NCI-H345 (cell line): Measurements from ENCODE around the gene CCT8L2.
"Not testable (repeated sequence)": the region's sequence is repeated elsewhere in the genome, so short reads cannot be mapped to it uniquely, and the experiment has no call there.

Experiments
- DNase-seq: peaks from one replicate; lab custom pipeline; 2025; lab: John Stamatoyannopoulos, UW

CCT8L2 gene, protein sequence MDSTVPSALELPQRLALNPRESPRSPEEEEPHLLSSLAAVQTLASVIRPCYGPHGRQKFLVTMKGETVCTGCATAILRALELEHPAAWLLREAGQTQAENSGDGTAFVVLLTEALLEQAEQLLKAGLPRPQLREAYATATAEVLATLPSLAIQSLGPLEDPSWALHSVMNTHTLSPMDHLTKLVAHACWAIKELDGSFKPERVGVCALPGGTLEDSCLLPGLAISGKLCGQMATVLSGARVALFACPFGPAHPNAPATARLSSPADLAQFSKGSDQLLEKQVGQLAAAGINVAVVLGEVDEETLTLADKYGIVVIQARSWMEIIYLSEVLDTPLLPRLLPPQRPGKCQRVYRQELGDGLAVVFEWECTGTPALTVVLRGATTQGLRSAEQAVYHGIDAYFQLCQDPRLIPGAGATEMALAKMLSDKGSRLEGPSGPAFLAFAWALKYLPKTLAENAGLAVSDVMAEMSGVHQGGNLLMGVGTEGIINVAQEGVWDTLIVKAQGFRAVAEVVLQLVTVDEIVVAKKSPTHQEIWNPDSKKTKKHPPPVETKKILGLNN

DNA sequence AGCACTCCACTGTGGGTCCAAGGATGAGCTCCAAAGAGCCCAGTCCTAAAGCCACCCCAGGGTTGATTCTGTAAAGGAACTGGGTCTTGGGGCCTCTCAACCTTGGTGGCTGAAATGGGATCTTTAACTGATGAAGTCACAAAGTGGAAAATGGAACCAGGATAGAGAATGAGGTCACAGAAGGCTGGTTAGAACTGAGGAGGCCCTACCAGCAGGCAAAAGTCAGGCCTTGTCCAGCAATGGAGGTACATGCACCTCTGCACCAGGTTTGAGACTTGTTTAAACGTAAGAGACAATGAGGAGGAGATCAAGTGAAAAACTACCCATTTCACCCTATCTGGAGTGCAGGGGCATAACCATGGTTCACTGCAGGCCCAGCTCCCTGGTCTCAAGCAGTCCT lies at the start of gene CCT8L2:
Gene CCT8L2, minus strand, starts transcription at position 101 of the 400 bp plus-strand sequence. CDS start 260 bp downstream, outside the sequence.
- DNase-seq = not testable (repeated sequence)

DNA sequence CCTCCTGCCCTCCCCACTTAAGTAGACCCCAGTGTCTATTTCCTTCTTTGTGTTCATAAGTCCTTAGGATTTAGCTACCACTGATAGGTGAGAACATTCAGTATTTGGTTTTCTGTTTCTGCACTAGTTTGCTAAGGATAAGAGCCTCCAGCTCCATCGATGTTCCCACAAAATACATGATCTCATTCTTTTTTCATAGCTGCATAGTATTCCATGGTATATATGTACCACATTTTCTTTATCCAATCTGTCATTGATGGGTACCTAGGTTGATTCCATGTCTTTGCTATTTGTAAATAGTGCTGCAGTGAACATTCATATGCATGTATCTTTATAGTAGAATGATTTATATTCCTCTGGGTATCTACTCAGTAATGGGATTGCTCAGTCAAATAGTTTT lies 42.8 kb upstream of the CCT8L2 start:
- not testable (repeated sequence) for DNase-seq

DNA sequence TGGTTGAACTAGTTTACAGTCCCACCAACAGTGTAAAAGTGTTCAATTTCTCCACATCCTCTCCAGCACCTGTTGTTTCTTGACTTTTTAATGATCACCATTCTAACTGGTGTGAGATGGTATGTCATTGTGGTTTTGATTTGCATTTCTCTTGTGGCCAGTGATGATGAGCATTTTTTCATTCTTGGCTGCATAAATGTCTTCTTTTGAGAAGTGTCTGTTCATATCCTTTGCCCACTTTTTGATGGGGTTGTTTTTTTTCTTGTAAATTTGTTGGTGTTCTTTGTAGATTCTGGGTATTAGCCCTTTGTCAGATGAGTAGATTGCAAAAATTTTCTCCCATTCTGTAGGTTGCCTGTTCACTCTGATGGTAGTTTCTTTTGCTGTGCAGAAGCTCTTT lies 41.5 kb upstream of the CCT8L2 start:
- not testable (repeated sequence) for DNase-seq

DNA sequence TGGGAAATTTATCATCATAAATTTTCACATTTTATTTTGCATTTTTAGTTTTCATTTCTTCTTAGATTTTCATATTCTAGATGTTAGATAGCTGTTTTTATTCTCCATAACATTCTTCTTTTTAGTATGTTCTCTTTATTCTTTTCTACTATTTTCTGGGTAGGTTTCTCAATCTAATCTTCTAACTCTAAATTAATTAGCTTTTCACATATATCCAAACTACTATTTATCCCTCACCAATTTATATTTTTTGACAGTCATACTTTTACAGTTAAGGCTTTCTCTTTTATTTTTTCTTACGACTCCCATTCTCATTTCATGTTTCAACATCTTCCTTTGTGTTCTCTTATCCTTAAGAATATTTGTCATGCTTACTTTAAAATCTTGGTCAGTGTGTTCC lies 35.9 kb upstream of the CCT8L2 start:
- DNase-seq = not testable (repeated sequence)

DNA sequence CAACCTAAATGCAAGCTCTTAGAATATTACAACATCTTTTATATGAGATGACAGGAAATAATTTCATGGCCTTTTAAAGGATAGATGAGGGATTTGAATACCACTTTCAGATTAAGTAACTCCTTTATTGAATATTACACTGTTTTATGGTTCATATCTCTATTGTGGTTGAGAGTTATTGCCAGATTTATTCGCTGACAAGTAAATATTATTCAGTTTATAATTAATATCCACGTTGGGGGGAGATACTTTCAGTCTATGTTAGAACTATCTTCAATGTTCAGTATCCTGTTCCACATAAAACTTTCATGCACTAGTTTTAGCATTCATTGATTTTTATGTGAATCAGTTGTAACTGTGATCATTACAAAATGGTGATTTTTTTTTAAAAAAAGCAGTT lies 32.4 kb upstream of the CCT8L2 start:
- DNase-seq = not testable (repeated sequence)

DNA sequence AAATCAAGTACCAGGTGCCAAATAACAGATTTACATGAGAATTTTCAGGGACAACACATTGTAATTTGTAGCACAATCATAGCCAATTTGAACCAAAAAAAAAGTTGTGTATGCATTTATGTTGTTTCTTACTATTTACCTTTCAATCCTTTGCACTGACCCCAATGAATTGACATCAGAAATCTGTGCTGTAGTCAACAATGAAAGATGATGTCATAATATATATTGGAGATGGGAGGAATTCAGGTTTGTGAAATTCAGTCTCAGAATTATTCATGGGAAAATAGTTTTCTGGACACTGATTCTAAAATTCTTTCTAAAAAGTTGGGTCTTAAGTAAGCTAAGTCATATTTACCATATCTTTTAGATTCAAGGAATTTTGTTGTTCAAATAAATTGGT lies 31.0 kb upstream of the CCT8L2 start:
- DNase-seq = not testable (repeated sequence)

DNA sequence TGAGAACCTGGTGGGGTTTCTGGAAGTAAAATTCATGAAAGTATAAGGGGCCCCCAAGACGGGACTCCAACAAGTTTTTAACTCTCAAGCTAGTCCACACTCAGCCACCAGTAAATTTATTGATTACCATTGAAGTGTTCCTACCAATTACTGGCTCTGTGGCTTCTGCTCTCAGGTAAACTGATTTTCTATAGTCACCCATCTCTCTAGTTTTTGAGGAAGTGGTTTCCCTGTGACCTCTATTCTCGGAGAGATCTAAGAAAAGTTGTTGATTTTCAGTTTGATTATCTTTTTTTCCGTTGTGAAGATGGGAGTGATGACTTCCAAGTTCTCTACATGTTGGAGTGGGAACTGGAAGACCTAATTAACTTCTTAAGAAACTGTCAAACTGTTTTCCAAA lies 24.9 kb upstream of the CCT8L2 start:
- DNase-seq = not testable (repeated sequence)

DNA sequence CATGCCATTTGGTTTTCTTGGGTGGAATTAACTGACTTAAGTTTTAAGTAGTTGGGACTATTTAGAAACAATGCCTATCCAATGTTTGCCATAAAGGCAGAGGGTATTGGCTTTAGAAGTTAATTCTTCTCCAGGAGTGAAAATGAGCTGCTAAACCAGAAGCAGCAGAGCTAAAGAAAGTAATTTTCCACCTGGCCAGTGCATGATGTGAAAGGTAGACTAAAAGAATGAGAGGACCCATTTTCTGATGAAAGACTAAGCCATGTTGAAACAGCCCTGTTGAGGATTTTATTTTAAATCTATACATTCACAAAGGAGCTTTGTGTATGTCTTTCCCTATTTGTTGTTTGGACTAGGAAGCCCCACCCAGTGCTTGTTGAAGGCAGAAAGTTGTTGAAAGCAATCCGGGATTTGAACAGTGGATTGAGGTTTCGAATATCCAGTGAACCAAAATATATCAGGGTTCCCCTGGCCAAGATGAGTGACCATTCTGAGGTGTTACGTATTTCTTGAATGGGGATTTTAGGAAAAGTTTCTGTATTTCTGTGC lies 23.9 kb upstream of the CCT8L2 start:
- not testable (repeated sequence) for DNase-seq

DNA sequence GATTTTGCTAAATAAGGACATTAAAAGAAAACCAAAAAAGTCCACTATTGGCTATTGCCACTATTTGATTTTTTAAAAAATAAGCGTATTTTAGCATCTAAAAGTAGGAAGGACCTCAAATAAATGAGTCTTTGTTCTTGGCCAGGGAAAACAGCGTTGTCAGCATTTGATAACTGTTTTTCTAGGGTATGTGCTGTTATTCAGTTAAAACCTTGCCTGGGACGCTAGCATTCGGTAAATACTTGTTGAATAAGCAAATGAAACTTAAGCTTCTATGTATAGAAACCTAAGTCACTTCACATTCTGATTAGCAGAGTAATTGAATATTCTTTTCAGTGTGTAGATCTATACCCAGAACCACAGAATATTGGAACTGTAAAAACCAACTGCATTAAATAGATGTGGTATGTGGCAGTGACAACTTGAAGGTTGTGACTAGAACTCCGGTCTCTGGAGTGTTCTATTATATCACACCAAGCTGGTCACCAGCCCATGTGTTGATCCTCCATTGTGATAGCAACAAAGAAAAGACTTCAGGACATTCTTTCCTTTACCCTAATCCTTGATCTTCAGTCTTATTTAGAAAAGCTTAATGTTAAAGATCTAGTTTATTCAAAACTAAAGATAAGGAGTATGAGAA lies 23.1 kb upstream of the CCT8L2 start:
- not testable (repeated sequence) for DNase-seq

DNA sequence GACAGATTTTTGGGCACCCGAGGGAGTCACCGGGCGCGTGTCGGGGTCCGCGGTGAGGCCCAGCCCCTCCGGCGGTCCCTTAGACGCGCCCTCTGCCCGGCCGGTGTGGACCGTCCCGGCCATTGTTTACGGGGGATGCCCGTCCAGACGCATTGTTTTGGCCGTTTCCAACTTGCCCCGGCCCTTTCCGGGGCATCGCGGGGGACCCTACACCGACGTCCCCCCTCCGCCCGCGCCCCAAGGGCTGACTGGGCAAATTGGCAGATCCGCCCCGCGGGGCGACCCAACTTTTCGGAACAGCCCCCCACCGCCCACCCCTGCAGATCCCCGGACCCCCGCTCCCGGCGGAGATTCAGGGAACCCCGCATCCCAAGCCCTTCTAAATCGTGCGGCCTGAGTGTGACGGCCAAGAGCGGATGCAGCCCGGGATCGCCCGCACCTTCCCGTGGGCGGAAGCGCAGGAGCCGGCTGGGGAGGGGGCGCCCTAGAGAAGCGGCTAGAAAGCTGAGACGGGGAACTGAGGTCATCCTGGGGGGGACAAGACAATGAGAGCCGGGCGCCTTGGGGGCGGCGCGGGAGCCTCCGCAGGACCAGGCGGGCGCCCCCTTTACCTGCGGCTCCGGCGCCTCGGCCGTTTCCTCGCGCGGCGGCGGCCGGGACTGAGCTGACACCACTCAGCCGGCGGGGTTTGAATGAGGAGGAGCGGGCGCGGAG lies 17.1 kb upstream of the CCT8L2 start:
- DNase-seq = no peak

DNA sequence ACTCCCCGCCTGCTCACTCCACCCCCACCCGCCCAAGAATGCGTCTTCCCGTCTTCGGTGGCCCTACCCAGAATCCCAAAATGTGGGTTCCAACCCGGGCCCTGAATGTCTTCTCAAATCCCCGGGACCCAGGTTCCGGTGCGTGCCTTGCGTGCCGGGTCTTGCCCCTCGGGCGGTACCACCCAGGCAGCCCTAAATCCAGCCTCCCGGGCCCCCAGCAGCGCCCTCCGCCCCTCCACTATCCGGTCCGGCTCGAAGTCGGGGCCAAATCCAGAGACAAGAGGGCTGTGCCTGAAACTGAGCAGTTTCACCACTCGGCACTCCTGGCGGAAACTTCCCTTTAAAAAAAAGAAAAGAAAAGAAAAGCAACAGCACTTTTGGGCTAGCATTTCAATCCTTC lies 16.3 kb upstream of the CCT8L2 start:
- no peak for DNase-seq

DNA sequence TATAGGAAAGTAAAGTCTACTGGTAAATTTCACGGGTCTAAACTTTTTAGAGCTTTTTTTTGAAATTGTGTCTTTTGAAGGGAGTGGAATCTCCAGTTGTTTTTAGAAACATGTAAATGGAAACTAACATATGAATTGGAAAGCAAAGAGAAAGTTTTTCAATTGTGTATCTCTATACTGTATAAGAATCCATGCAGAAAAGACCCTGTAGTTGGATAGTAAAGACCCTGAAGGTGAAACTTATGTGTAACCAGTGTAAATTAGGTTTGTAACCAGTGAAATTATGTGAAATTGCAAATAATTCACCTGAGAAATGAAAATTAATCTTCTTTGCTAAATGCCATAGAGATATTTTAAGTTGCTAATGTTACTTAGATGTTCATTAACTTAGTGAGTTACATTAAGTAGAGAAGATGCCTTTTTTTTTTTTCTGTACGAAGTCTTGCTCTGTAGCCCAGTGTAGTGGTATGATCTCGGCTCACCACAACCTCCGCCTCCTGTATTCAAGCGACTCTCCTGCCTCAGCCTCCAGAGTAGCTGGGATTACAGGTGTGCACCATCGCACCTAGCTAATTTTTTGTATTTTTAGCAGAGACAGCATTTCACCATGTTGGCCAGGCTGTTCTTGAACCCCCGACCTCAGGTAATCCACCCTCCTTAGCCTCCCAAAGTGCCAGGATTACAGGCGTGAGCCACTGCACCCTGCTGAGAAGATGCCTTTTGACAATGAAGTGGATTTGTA lies 11.8 kb upstream of the CCT8L2 start:
- DNase-seq = not testable (repeated sequence)

DNA sequence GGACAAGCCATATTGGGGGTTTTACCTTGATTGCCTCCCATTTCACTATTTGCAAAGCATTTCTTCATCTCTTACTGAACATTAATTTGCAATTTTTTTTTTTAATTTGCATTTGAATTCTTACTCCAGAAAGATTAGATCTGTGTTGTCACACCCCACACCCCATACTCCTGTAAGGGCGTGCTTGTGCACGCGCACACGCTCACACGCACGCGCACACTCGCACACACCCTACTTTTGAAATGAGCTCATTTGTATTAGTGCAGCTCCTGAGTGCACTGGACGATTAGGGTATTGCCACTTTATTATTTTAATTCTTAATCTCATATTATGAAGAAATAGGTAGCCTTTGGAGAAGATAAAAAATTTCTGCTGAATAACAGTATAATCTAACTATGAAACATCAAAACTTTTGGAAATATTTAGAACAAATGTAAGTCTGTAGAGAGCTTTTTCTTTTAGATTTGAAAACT lies 11.2 kb upstream of the CCT8L2 start:
- not testable (repeated sequence) for DNase-seq

DNA sequence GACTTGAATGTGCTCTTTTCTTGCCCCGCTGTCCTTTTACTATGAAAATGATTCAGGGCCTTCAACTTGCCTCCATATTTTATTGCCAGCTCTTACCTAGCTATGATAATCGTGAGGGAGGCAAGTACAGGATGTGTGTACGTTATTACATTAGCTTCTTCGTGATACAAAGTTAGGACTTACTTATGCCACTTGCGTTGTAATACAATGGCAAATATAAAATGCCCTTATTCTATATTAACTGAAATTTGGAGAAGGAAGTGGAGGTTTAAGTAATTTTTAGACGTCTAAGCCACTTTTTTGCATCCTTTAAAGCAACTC lies 10.8 kb upstream of the CCT8L2 start:
- no peak for DNase-seq

DNA sequence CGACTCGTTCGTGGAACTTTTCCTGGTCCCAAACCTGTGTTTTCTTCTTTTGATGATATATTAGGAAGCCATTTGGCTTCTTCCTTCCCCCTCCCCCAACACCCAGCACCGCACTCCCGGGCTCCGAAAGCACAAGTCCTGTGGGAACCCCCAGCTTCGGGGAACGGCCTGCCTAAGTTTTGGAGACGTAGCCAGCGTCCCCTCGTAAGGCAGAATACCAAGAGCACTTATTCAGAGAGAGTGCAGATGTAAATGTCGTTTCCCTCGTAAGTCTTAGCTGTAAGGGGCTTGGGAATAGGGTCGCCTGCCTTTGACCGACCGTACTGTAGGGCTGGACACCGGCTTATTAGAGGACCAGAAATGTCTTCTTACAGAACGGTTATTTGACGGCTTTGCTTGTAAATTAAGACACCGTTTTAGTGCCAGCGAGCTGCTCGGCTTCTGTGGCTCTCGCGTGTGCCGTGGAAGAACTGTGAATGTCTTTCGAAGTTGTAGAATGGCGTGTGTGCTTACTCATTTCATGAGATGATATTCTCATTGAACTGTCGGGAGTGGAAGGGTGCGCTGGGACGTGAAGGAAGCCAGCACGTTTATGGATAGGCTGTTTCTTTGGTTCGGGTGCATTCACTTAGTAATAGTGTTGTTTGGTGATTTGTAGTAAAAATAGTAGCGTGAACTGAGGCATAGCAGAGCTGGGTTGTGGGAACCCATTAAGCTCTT lies 10.3 kb upstream of the CCT8L2 start:
- DNase-seq = not testable (repeated sequence)

DNA sequence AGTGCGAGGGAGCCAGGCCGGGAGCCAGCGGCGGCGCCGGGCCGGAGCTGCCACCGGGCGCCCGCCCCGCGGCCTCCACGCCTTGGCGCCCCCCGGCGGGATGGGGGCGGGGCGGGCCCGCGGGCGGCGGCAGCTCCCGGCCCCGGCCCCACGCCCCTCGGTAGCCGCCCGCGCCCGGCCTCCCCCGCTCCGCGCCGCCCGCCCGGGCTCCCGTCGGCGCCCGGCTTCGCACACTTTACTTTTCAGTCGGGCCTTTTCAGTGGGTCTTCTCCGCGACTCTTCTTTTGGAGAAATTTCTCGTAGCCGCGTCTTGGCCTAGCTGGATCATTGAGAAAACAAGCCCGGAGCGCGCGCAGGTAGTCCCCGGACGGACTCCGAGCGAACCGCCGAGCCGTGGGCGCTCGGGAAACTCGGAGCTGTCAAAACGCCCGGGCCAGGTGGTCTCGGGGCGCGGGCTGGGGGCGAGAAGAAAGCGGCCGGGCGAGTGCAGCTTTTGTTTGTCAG lies 9.7 kb upstream of the CCT8L2 start:
- DNase-seq = not testable (repeated sequence)

DNA sequence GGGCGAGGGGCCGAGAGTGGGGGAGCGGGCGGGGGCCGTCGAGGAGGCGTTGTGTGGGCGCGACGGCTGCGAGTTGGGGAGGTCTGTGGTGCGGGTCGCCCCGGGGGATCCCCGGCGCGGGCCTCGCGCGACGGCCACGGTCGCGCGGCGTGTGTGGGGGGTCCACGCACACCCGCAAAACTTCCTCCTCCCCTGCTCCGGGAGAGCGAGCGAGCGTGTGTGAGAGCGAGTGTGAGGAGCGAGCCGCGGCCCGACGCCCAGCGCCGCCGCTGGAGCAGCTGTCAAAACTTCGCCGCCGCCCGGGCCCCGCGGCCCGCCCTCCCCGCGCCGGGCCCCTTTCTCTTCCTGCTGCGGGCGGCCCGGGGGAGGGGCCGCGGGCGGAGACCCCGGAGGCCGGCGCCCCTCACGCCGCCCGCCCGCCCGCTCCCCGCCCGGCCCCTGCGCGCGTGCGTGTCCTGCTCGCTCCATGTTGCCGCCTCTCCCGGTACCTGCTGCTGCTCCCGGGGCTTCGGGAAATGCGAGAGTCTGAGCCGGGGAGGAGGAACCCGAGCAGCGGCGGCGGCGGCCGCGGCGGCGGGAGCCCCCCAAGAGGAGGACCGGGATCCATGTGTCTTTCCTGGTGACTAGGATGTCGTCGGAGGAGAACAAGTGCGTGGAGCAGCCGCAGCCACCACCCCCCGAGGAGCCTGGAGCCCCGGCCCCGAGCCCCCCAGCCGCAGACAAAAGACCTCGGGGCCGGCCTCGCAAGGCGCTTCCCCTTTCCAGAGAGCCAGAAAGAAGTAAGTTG lies 9.0 kb upstream of the CCT8L2 start:
- no peak for DNase-seq

DNA sequence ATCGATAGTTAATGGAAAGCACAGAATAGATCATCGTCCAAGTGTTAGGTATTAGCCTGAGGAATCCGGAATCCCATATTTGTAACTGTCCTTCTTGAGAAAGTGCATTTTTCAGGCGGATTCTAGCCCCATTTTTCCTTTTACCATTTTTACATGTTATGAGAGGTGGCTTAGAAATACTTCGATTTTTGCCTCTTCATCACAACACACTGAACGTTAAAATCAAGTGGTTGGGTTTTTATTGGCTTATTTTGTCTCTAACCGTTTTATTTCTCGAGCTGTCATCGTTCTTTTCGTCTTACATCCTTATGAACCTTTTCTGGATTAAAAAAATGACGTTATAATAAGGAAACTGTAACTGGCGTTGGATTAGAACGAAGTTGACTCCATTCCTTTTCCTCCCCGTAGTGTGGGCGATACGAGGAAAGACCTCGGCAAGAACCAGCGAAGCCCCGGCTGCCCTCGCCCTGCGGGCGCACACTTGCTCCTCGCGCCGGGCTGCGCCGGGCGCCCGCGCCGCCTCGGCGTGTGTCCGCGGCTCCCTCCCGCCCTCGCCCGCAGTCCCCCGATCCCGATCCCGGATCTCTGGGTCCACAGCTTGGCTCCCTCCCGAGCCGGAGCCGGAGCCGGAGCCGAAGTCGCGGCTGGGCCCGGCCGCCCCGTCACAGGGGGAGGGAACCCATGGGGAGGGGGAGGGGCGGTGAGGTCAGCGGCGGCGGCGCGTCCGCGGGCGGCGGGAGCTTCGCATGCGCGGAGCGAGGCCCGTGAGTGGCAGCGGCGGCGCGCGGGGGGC lies 8.2 kb upstream of the CCT8L2 start:
- not testable (repeated sequence) for DNase-seq

DNA sequence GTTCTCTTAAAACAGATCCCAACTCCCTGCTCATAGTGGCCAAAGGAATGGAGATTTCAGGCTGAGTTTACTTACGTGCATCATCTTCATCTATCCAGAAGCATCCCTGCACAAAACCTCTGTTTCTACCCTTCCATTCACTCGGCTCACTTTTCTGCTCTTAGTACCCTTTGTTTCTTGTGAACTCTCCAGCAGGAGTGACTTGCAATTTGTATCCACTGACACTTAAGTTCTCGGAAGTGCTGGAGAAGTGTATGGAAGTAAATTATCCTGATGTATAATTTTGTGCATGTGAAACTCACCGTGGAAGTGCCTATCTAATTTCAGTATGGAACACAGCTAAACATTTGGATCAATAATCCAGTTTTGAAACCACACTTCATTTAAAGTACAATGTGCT lies 7.0 kb upstream of the CCT8L2 start:
- DNase-seq = not testable (repeated sequence)
